OCI-LY1 (cell line): ENCODE results near the gene C6.

ENCODE experiments used
- EZH2 ChIP-seq: fragments of 200-600 bp; sonication (generic), shearing (Covaris generic); IDR thresholded peaks from 2 replicates; pipeline ENCODE4 v1.8.0; 2017; ENCODE audit warnings: borderline replicate concordance, mixed run types, mild to moderate bottlenecking, antibody characterized with exemption, low read length, moderate library complexity, mixed read lengths
- TF ChIP-seq, protein P1 (sequence below): fragments of 200-600 bp; sonication (generic), shearing (Covaris generic); IDR thresholded peaks from 2 replicates; pipeline ENCODE4 v1.5.1; 2017; ENCODE audit warnings: mild to moderate bottlenecking, antibody characterized with exemption, low read length, moderate library complexity, mixed read lengths

DNA sequence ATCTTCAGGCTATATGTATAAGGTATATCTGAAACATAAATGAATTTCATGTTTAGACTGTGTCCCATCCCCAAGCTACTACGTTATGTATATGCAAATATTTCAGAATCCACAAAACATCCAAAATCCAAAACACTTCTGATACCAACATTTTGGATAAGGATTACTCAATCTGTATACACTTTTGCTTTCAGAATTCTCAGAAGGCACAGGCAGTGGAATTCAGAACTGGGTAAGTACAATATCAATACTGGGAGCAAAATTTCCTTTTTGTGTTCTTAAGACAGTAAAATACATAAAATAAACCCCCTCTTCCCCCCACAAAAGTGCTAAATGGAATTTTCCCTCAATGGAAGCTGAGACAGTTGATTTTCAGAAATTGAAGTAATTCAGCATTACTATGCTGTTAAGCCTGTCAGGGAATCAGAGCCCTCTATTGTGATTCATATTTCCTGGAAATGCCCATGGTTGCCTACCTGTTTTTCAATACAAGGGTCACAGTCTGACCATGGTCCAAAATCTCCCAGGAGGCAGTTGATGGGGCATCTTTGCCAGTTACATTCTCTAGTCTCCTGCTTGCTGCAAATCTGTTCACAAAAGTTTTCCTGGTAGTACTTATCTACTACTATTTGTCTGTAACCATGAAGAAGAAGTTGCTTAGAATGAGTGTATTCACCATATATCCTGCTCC lies 12.1 kb downstream of the C6 start:
- TF ChIP-seq, protein P1, sequence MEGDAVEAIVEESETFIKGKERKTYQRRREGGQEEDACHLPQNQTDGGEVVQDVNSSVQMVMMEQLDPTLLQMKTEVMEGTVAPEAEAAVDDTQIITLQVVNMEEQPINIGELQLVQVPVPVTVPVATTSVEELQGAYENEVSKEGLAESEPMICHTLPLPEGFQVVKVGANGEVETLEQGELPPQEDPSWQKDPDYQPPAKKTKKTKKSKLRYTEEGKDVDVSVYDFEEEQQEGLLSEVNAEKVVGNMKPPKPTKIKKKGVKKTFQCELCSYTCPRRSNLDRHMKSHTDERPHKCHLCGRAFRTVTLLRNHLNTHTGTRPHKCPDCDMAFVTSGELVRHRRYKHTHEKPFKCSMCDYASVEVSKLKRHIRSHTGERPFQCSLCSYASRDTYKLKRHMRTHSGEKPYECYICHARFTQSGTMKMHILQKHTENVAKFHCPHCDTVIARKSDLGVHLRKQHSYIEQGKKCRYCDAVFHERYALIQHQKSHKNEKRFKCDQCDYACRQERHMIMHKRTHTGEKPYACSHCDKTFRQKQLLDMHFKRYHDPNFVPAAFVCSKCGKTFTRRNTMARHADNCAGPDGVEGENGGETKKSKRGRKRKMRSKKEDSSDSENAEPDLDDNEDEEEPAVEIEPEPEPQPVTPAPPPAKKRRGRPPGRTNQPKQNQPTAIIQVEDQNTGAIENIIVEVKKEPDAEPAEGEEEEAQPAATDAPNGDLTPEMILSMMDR = no peak
- no peak for TF ChIP-seq EZH2
